Astrocyte (in vitro differentiated cells and primary cell): ENCODE measurements around the gene RAET1G.

Experiments used
- CTCF ChIP-seq: IDR thresholded peaks from 2 replicates; pipeline ENCODE4 v1.5.1; 2011; ENCODE audit warnings: low read depth, mild to moderate bottlenecking, inconsistent platforms, low read length, moderate library complexity; ENCODE audit not compliant: insufficient read depth
- EZH2 ChIP-seq: IDR thresholded peaks from 2 replicates; pipeline ENCODE4 v1.6.1; 2012; ENCODE audit warnings: mild to moderate bottlenecking, low read length, inconsistent platforms; ENCODE audit not compliant: insufficient read depth

GRCh38 chr6:149889326-149889725 lies 33.6 kb downstream of the RAET1G start:
- TF ChIP-seq CTCF (no peak), EZH2 (no peak)
